GM19043 (cell line): ENCODE measurements around the gene ZNF532.
"Not testable (repeated sequence)": the region's sequence is repeated elsewhere in the genome, so short reads cannot be mapped to it uniquely, and the experiment has no call there.

Source experiments
- ATAC-seq: cut with Tn5 transposase; IDR thresholded peaks from one replicate; pipeline ENCODE4 v1.9.1; 2021; ENCODE audit warnings: low read depth; ENCODE audit not compliant: unreplicated experiment

The ZNF532 gene

DNA sequence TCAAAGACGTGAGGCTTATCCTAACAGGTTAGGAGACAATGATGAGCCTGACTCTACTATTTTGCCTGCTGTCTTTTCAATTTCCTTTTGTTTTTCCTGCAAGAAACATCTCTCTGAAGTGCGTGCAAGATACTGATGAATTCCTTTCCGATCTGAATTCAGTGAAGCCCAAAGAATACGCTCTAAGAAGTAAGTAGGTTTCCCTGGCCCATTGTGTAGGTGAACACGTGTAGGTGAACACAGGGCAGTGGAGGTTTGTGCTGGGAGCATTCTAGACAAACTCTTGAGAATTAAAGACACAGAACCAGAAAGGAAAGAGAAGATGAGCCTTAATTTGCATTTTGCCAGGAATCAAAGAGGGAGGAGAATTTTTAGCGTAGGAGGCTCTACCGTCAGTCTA is 132.0 kb downstream of the ZNF532 start:
- ATAC-seq: no peak

DNA sequence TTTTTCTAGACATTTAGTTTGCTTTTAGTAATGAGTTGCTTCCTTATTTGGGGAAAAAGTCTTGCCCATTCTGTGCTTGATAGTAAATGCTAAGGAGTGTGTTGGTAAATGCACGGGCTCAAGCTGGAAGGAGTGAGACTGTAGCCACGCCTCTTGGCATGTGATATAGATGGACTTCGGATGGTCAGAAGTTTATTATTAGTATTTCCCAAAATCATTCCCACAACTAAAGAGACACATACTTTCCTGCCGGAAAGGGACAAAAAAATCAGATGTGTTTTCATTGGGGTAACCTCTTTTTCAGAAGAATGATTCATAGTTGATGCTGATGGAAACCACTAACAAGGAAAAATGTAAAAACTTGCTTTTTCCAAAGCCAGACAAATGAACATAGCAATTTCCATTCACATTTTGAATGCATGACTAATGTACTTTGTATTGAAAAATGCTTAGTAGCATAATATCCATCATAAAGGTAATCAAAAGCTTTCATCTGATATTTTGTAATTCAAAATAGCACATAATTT is 133.2 kb downstream of the ZNF532 start:
- no peak for ATAC-seq

DNA sequence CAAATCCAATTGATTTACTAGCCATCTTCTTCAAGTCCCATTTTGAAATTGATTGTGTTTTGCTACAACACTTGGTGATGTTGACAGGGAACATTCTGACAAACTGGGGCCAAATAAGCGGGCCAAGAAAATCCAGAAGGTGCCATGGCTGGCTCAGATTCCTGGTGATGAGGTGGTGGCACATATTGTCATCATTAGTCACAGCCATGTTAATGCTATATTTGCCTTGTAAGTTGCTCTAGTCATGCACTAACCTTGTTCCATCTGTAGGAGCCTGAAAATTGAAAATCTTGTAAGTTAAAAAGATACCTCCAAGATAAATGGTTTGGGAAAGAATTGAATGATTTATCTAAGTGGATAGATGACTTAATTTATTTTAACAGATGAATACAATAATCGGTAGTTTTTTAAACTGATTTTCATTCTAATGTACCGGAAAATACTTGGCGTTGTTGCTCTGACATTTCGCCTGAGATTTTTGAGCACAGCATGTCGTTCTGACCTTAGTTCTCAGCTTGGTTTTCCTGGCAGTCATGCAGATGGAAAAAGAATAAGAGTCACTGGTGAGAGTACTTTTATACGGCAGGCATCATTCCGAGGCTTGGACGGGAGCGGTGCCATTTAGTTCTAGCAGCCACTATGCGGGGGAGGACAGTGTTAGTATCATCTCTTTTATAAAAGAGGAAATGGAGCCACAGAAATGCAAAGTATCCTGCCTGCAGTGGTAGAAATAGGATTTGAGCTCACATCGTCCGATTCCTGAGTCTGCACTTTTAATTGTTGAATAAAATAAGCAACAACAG is 133.9 kb downstream of the ZNF532 start:
- ATAC-seq: peak; percentile 61

DNA sequence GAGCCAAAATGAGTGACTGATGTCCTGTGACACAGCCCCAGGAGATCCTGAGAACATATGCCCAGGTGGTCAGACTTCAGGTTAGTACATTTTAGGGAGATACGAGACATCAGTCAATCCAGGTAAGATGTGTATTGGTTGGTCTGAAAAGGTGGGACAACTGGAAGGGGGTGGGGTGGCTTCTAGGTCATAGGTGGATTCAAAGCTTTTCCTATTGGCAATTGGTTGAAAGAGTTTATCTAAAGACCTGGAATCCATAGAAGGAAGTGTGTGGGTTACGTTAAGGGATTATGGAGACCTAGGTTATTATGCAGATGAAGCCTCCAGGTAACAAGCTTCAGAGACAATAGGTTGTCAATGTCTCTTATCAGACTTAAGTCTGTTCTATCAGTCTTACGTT is 136.5 kb downstream of the ZNF532 start:
- ATAC-seq: no peak

DNA sequence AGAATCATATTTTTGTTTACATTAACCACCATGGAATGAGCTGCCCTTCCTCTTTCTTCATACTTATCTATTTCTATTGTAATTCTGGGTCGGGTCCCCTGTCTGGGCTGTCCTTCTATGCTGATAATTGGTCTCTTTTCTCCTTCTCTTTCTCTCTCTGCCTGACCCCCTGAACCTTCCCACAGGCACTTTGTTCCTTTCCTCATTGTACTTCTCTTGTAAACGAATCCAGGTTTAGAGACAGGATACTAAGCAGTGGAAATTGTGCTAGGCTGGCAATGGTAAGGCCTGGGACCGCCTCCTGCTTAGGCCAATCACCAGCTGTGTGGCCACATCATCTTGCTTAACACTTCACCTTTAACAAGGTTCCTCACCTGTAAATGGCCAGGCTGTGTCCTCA is 137.0 kb downstream of the ZNF532 start:
- ATAC-seq: no peak

DNA sequence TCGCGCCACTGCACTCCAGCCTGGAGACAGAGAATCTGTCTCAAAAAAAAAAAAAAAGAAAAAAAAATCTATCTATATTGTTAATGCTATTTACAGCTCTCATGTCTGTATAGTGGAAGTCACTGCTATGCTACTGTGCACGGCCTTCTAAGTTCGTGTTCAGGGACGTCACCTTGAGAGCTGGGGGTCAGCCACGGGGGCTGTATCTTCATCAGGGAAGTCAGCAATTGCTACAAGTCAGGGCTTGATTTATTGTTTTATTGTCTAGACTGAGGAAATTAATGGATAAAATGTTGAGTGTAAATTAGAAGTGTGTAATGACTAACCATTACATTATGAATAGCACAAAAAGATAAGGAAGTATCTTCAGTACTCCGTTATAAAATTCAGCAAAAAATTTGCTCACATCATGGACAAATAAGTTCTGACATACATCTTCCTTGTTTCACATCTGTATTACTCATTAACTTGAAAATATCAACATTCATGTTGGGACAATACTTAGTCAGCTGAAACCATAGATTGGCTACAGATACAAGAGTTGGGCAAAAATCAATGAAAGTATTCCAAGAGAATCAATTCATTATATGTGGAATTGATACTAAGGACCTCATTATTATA is 138.4 kb downstream of the ZNF532 start:
- ATAC-seq: no peak

DNA sequence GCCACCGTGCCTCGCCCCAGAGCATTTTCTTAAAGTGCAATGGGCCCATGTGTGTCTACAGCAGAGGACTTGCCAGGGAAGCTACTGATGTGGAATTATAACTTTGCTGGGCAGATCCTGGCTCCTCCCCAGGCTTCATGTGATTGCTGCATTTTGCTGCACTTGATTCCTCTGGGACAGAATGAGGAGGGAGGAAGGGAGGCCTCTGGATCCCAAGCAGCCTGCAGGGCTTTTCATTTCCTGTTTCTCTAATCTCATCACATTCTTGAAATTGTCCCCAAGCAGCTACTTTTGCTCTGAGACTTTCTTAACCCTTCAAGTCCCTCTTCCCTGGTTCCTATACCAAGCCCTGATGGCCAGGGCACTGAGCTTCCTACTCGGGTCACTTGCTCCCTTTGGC is 140.6 kb downstream of the ZNF532 start:
- ATAC-seq: no peak

DNA sequence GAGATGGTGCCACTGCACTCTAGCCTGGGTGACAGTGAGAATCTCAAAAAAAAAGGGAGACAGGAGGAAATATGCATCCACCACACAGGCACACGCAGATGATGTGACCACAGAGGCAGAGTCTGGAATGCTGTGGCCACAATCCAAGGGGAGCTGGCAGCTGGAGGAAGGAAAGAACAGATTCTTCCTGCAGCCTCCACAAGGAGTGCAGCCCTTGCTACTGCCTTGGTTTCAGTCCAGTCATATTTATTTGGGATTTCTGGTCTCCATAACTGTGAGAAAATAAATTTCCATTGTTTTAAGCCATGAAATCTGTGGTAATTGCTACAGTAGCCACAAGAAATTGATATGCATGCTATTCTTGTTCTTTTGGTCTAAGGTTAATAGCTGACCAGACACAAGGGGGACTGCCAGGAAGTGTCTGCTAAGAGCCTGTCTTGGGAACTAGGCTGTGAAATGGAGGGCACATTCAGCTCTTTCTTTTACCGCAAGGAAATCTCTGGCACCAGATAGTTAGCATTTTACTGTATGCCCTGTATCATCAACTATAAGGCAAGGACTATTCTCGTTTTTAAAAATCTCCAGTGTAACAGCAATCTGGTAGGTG is 141.9 kb downstream of the ZNF532 start:
- ATAC-seq: no peak

DNA sequence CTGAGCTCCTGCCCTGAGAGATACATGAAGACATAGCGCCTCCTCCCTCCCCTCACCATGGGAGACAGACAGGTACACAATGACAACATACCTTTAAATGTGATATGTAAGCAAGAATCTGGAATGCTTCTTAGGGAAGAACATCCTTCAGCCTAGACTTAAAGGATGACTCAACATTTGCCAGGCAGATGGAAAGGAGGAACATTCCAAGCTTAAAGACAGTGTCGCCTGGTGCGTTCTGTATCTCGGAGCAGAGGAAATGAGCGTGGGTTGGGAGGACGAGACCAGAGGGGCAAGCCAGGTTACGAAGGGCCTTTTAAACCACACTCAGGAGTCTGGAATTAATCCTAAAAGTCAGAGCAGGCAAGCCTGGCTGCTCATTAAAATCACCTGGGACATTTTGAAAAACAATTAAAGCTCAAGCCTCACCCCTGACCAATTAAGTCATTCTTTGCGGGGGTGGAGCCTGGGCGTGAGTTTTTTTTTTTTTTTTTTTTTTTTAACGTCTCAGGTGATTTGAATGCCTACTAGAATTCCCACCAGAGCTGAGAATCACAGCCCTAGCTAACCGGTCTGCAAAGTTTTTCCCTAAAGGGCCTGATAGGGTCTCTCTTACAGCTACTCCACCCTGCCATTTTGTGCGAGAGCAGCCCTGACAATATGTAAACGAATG is 143.8 kb downstream of the ZNF532 start:
- ATAC-seq: no peak

DNA sequence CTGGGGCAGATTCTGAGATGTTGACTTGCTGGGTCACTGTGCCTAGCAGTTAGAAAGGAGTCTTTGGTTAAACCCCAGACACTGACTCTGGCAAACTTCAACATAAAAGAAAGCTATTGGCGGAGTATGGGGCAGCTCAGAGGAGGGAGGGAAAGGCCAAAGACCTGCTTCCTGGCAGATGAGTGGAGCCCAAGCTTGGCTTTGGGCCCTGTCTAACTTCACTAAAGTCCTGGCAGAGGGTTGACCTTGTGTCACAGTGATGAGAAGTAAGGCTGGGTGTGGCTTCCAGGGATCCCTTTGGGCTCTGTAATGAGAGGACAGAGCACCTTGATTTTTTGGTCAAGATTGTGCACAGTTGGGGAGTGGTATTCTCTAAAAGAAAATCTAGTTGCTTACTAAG is 145.2 kb downstream of the ZNF532 start:
- no peak for ATAC-seq

DNA sequence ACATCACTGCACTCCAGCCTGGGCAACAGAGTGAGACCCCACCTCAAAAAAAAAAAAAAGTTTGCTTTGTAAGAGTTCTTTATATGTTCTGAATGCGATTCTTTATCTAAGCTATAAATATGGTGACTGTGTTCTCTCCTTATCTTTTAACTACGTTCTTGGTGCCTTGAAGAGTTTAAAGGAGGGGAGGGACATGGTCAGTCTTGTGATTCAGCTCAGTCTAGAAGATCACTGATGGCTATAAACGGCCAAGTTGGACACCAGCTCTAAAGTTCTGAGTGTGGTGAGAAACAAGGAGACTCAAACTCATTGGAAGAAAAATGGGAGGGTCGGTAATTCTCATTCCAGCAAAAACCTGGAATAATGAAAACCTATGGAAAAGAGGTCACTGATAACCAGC is 146.6 kb downstream of the ZNF532 start:
- no peak for ATAC-seq

DNA sequence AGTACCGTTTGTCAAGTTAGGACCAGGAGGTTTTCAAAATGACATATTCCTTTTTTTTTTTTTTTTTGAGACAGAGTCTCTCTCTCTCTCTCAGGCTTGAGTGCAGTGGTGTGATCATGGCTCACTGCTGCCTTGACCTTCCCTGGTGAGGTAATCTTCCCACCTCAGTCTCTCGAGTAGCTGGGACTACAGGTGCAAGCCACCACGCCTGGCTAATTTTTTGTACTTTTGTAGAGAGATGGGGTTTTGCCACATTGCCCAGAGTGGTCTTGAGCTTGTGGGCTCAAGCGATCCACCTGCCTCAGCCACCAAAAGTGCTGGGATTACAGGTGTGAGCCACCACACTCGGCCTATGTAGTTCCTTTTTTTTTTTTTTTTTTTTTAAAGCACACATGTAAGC is 147.1 kb downstream of the ZNF532 start:
- no peak for ATAC-seq

DNA sequence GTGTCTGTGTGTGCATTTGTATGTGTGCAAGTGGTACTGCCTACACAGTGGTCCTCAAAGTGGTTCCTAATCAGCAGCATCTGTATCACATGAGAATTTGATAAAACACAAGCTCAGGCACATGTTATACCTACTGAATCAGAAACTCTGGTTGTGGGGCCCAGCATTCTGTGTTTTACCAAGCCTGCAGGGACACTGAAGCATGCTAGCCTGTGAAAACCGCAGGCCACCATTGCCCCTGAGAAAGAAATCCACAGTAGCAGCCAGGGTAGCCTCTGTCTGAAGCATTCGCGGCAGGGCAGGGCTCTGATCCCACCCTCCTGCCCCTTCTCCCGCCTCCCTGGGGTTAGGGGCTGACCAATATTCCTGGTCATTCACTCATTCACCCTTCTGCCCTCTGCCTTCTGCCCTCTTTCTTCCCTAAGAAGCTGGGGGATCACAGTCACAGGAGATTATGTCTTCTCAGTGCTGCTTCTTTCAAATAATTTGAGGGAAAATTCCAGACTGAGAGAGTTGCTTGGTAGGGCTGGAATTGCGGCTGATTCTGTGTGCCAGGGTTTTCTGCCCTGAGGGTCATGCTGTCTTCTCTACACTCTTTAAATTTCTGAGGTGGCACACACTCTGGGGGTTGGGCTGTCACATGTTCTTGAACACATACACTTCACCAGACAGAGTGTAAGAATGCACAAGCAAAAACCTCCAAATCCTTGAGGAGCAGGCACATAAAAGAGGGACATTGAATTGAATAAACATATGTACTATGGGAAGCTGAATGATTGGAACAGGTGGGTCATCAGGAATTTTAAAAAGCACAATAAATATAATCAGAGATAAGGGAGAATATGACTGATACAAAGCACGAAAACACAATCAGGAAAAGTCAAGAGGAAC is 148.4 kb downstream of the ZNF532 start:
- no peak for ATAC-seq

DNA sequence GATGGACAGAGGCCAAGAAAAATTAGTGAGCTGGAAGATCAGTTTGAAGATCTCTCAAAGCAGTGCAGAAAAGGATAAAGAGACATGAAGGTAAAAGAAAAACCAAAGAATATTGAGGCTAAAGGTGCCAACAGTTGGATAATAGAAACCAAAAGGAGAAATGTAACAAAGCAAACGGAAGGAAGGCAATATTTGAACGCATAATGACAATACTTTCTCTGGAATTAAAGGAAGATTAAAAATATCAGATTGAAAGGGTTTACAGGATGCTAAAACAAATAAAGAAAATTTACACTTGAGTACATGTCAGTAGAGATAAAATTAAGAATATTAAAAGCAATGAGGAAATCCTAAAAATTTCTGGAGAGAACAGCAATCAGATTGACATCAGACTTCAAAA is 149.1 kb downstream of the ZNF532 start:
- no peak for ATAC-seq

DNA sequence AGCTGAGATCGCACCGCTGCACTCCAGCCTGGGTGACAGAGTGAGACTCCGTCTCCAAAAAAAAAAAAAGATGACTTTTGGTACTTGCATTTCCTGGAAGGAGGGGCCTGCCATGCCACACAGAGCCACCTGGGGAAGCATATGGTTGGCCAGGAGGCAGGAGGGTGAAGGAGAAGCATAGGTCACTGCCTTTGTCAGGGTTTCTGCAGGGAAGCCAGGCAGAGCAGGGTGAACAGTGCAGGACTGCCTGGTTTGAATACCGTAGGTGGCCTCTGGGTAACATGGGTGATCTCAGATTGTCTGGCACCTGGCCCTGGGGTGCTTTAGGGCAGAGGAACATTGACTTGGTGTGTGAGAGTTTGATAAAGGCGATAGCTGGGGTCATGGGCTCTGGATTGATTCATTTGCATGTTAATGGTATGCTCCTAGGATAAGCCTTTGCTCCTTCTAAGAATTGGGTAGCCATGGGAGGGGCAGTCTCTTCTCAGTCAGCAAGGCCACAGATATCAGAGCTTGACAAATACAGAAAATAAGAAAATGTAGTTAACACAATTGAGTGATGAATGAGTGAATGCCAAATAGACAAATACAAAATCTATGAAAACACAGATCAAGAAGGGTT is 151.0 kb downstream of the ZNF532 start:
- no peak for ATAC-seq

DNA sequence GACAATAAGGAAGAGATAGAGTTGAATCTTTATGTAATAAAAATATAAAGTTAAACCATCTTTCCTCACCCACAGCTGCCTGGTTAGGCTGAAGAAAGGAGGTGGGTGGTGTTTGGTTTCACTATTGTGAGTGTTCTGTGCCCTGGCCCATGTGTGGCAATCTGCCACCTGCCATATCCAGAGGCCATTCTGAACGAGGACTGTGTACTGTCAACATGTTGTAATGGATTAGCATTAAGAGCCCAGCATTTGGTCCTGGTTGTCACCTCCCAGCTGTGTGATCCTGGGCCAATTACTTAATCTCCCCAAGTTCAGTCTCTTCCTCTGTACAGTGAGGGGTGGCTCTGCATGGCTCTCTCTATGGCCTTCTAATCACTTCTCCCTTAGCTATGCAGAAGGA is 156.8 kb downstream of the ZNF532 start:
- no peak for ATAC-seq

DNA sequence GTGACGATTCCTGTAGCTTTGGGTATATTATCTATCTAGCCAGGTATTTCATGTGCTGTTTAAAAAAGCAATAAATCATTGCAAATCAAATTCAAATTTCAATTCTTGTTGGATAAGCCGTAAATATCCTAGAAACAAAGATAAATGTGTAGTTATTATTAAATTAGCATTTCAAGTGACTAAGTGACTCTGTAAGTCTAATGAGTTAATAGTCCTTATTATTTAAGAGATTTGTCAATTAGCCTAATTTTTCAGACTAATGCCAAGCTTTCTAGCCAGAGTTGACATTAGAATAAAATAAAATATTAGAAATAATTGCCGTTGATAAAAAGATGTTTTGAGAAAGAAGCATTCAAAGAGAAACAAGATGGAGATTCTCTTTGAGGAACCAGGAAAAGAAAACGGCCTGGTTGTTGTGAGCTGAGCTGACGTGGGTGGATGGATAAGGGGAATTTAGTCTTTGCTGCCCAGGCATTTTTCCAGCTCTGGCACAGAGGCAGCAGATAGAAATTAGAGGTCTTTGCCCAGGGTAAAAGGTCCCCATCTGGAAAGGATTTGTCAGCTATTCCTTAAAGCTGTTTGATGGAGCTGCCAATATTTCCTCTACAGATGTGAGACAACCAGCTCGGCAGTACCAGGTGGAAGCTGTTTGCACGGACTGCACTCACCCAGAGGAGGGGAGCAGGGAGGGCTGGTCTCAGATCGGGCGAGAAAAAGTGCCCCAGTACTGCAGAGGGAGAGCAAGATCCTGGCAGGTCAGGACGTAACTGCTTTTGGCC is 157.7 kb downstream of the ZNF532 start:
- ATAC-seq: no peak

DNA sequence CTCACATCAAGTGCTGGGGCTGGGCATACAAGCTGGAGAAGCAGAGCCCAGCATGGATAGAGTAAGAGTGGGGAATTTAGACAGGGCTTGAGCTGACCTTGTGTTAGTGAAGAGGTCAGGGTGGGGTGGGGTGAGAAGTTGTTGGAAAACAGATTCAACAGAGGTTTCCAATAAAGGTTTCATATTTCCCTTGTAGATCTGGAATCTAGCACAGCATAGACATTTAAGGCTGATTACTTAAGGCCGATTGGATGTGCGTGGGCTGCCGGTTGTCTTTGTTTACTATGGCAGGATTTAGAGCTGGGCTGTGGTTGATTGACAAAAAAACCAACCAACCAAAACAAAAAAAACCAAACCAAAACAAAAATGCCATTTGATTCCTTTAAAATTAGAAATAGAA is 160.2 kb downstream of the ZNF532 start:
- ATAC-seq: no peak

DNA sequence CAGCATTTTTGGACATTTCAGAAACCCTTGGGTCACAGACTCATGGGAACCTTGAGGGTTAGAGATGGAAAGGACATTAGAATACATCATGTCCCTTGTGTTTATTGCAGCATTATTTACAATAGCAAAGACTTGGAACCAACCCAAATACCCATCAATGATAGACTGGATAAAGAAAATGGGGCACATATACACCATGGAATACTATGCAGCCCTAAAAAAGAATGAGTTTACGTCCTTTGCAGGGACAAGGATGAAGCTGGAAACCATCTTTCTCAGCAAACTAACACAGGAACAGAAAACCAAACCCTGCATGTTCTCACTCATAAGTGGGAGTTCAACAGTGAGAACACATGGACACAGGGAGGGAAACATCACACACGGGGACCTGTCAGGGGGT is 160.9 kb downstream of the ZNF532 start:
- not testable (repeated sequence) for ATAC-seq
